Measurements from ENCODE around the gene KLHL17. TPM values are rescaled to one million over a fixed set of nuclear protein-coding genes. Genes with fewer than 3 reads are reported as not detected.

Gene KLHL17
- total and polyA plus RNA-seq, 9 of the 15 experiments (the other 6 are each of a cell fraction or from before 2014, with no cell fraction given), result 0.14 to 84.8 (median 13.0) TPM

DNA sequence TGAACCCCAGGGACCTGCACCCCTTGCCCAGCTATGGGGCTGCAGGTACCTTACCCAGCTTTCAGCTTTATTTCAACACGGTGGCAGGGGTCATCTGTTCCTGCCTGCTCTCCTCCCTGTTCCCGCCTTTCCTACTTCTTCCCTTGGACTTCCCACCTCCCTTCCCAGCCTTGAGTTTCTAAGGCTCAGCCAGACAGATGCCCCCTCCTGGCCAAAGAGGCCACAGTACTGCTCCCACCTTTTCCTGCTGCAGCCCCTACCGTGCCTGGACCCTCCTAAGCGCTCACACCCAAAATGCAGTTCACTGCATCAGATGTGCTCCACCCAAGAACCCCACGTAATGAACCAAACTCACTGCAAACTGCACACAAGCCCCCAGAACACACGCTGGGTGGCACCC is 9.0 kb upstream of the KLHL17 start:
- DNase-seq (ENCODE audit: extremely low read depth in 1 of 4, low spot score in 3 of 4) (no peak), FAIRE-seq (no peak), ATAC-seq (peak; percentile 18; the same call in 1 of the 3 replicates)
- 85% methylated on average over 6 of the region's 6 CpGs for WGBS (ENCODE audit: insufficient coverage, low coverage, missing lambda C conversion rate)
- H4K20me1 ChIP-seq (replicated peaks; ENCODE audit: control insufficient read depth, insufficient read depth, low read length), result peaks cover 10% of the 10 kb centered on the region
- H3K4me2 ChIP-seq (ENCODE audit: insufficient read depth, low read length), result no peak overlapping the region
- peak overlapping the region in 1 of 2 experiments; percentile 20; a peak in 1 of 4 replicates for H3K9ac ChIP-seq (ENCODE audit: insufficient read depth in 1 of 2, low read depth in 2 of 2, low read length in 2 of 2)
- peaks cover 0 to 45% of the 10 kb centered on the region in 2 experiments; a peak in 1 of 5 replicates for H3K4me1 ChIP-seq (replicated peaks in 1 of 2; ENCODE audit: control insufficient read depth in 2 of 2, insufficient read depth in 2 of 2, low read length in 2 of 2)
- H3K36me3 ChIP-seq (ENCODE audit: control insufficient read depth, insufficient read depth, low read length), result peaks cover 100% of the 10 kb centered on the region
- peaks cover 10% of the 10 kb centered on the region; the same call in 2 of the 3 replicates for H3K79me2 ChIP-seq (ENCODE audit: control insufficient read depth, insufficient read depth, low read length)
- intact Hi-C loops (cut with micrococcal nuclease), result no loop called here
- no peak overlapping the region for H3K27ac ChIP-seq (ENCODE audit: extremely low read depth, low read depth, low read length)
- ChIA-PET POLR2A (interaction anchor here (1.0 to 1.4 kb wide), 2 partner anchors 10 to 13 kb away, joined by 4 to 11 read pairs; no protein-coding TSS in a partner anchor), CTCF (ENCODE audit: low intra/inter-chr PET ratio) (no interaction called here)
- in situ Hi-C loops (cut with MboI), result no loop called here
- H3K9me3 ChIP-seq (replicated peaks; ENCODE audit: control insufficient read depth, insufficient read depth, low read depth, low read length), result no peaks in the 10 kb centered on the region
- no peaks in the 10 kb centered on the region for H3K9me1 ChIP-seq (ENCODE audit: control insufficient read depth, insufficient read depth, low read length)
- no peak overlapping the region for H2AFZ ChIP-seq (ENCODE audit: low read depth, low read length)
- H3K27me3 ChIP-seq (ENCODE audit: control insufficient read depth in 2 of 2, insufficient read depth in 2 of 2, low read length in 2 of 2), result no peaks in the 10 kb centered on the region
- H3K4me3 ChIP-seq, result no peak overlapping the region
- no TSS peak for BruUV-seq (replicated peaks)
- peak in 2 of 3 experiments; percentile 21 to 24; a peak in 1 of 6 replicates for TF ChIP-seq CTCF (IDR thresholded peaks at IDR 0.05 in 2 of 3, conservative IDR thresholded peaks at IDR 0.05 in 1 of 3; ENCODE audit: insufficient read depth in 2 of 3, low read depth in 1 of 3, low read length in 3 of 3)
- no peak for TF ChIP-seq ZNF780A (CRISPR knock-in tag; IDR thresholded peaks at IDR 0.05)
- no peak for TF ChIP-seq MGA (IDR thresholded peaks at IDR 0.05)
- TF ChIP-seq HCFC1 (IDR thresholded peaks at IDR 0.05; ENCODE audit: low read depth, low read length), result no peak
- TF ChIP-seq TRIM25 (IDR thresholded peaks at IDR 0.05; ENCODE audit: borderline replicate concordance), result no peak
